Measurements from ENCODE around the gene TMEM178B. TPM values are rescaled to one million over a fixed set of nuclear protein-coding genes. Genes with fewer than 3 reads are reported as not detected.

Gene TMEM178B
- total and polyA plus RNA-seq, 12 donors: 1.2 to 54.6 (median 25.7) TPM

- no peak for ATAC-seq
These were observed 407.1 kb downstream of the TMEM178B start for GRCh38 chr7:141480953-141481352.

GRCh38 chr7:141481971-141482370 lies 408.1 kb downstream of the TMEM178B start:
- WGBS, 2 donors: 87 to 91% methylated on average over 5 of the region's 5 CpGs
- DNase-seq: no peak

More at GRCh38 chr7:141480953-141481352, 407.1 kb downstream of the TMEM178B start:
- Histone ChIP-seq H3K9me3 (no peaks in the 10 kb centered on the region), H3K36me3 (no peaks in the 10 kb centered on the region), H3K4me3 (no peak overlapping the region), H3K27me3 (no peaks in the 10 kb centered on the region), H3K27ac (no peak overlapping the region), H3K4me1 (peaks cover 0 to 29% (median 12%) of the 10 kb centered on the region in 9 donors)
- DNase-seq: no peak
- intact Hi-C loops (cut with DNase I): no loop called here
- WGBS, 2 donors: 76 to 81% methylated on average over 9 of the region's 9 CpGs
- TF ChIP-seq, protein P1, sequence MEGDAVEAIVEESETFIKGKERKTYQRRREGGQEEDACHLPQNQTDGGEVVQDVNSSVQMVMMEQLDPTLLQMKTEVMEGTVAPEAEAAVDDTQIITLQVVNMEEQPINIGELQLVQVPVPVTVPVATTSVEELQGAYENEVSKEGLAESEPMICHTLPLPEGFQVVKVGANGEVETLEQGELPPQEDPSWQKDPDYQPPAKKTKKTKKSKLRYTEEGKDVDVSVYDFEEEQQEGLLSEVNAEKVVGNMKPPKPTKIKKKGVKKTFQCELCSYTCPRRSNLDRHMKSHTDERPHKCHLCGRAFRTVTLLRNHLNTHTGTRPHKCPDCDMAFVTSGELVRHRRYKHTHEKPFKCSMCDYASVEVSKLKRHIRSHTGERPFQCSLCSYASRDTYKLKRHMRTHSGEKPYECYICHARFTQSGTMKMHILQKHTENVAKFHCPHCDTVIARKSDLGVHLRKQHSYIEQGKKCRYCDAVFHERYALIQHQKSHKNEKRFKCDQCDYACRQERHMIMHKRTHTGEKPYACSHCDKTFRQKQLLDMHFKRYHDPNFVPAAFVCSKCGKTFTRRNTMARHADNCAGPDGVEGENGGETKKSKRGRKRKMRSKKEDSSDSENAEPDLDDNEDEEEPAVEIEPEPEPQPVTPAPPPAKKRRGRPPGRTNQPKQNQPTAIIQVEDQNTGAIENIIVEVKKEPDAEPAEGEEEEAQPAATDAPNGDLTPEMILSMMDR (IDR thresholded peaks at IDR 0.05): no peak

DNA sequence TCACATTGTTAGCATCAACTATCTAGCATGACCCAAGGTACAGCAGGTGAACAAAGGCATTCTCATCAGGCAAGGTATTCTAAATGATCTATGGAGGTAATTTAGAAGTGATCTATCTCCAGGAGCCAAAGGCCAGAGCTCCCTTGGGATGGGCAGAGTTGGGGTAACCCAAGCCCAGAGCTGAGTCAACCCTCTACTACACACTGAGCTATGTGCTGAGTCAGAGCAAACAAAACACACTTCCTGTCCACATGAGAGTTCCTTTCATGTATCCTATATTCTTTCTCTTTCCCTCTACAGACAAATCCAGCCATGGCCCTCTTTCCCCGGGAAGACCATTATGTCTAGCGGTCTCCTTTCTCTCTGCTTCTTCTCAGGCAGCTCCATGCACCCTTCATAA lies 409.2 kb downstream of the TMEM178B start:
- WGBS, 2 donors: 85 to 94% methylated on average over 2 of the region's 2 CpGs
- TF ChIP-seq, protein P1 (IDR thresholded peaks at IDR 0.05): no peak
- Histone ChIP-seq H3K9me3 (no peaks in the 10 kb centered on the region), H3K4me3 (no peak overlapping the region), H3K27ac (no peak overlapping the region), H3K4me1 (peaks cover 0 to 10% (median 0%) of the 10 kb centered on the region in 9 donors), H3K27me3 (no peaks in the 10 kb centered on the region), H3K36me3 (no peaks in the 10 kb centered on the region)
- DNase-seq (no peak), ATAC-seq (no peak)
- intact Hi-C loops (cut with DNase I): no loop called here

More at GRCh38 chr7:141481971-141482370, 408.1 kb downstream of the TMEM178B start:
- Histone ChIP-seq H3K27ac (no peak overlapping the region), H3K36me3 (no peaks in the 10 kb centered on the region), H3K4me1 (peaks cover 0 to 20% (median 6%) of the 10 kb centered on the region in 9 donors), H3K4me3 (no peak overlapping the region), H3K9me3 (no peaks in the 10 kb centered on the region), H3K27me3 (no peaks in the 10 kb centered on the region)
- TF ChIP-seq, protein P1 (IDR thresholded peaks at IDR 0.05): no peak
- intact Hi-C loops (cut with DNase I): no loop called here
- ATAC-seq: no peak

- peaks cover 0 to 9% (median 0%) of the 10 kb centered on the region in 9 donors for H3K4me1 ChIP-seq
- TF ChIP-seq, protein P1 (IDR thresholded peaks at IDR 0.05): no peak
- no peak overlapping the region for H3K27ac ChIP-seq
- intact Hi-C loops (cut with DNase I): no loop called here
- no peak overlapping the region for H3K4me3 ChIP-seq
- no peaks in the 10 kb centered on the region for H3K36me3 ChIP-seq
- DNase-seq (no peak), ATAC-seq (no peak)
- H3K9me3 ChIP-seq: no peaks in the 10 kb centered on the region
- H3K27me3 ChIP-seq: no peaks in the 10 kb centered on the region
- WGBS, 2 donors: 75 to 77% methylated on average over 1 of the region's 1 CpG
These were observed 411.0 kb downstream of the TMEM178B start for GRCh38 chr7:141484907-141485306.
